ENCODE results near the gene AMIGO1.

The AMIGO1 gene

GRCh38 chr1:109502364-109502851, 7.1 kb downstream of the AMIGO1 start:
- no peak for DNase-seq (ENCODE audit: low spot score)

GRCh38 chr1:109501644-109502363, 7.7 kb downstream of the AMIGO1 start:
- DNase-seq (ENCODE audit: low spot score), result no peak

GRCh38 chr1:109500941-109501381, 8.6 kb downstream of the AMIGO1 start:
- no peak for DNase-seq (ENCODE audit: low spot score)

GRCh38 chr1:109499661-109500536, 9.6 kb downstream of the AMIGO1 start:
- peak; percentile 70 for DNase-seq (ENCODE audit: low spot score)

- DNase-seq (ENCODE audit: low spot score), result no peak
Measured at GRCh38 chr1:109499081-109499480, 10.4 kb downstream of the AMIGO1 start.

- peak; percentile 26 for DNase-seq (ENCODE audit: low spot score)
Measured at GRCh38 chr1:109498161-109498801, 11.2 kb downstream of the AMIGO1 start.

- DNase-seq (ENCODE audit: low spot score), result no peak
Measured at GRCh38 chr1:109497449-109498160, 11.9 kb downstream of the AMIGO1 start.

- no peak for DNase-seq (ENCODE audit: low spot score)
Measured at GRCh38 chr1:109495738-109496137, 13.8 kb downstream of the AMIGO1 start.

GRCh38 chr1:109493805-109494539, 15.6 kb downstream of the AMIGO1 start, which contains the start of gene CYB561D1:
CYB561D1 (plus strand) TSS chr1:109494094; CDS start chr1:109494140, 46 bp downstream.
- DNase-seq (ENCODE audit: low spot score), result peak; percentile 94

GRCh38 chr1:109493227-109493626, 16.3 kb downstream of the AMIGO1 start:
- no peak for DNase-seq (ENCODE audit: low spot score)

- no peak for DNase-seq (ENCODE audit: low spot score)
Measured at GRCh38 chr1:109492779-109493178, 16.7 kb downstream of the AMIGO1 start.

- DNase-seq (ENCODE audit: low spot score), result no peak
Measured at GRCh38 chr1:109491372-109491771, 18.2 kb downstream of the AMIGO1 start.

GRCh38 chr1:109490934-109491302, 18.6 kb downstream of the AMIGO1 start:
- no peak for DNase-seq (ENCODE audit: low spot score)

GRCh38 chr1:109490029-109490933, 19.2 kb downstream of the AMIGO1 start:
- peak; percentile 85 for DNase-seq (ENCODE audit: low spot score)

- DNase-seq (ENCODE audit: low spot score), result no peak
Measured at GRCh38 chr1:109488696-109489095, 20.8 kb downstream of the AMIGO1 start.

- no peak for DNase-seq (ENCODE audit: low spot score)
Measured at GRCh38 chr1:109488201-109488600, 21.3 kb downstream of the AMIGO1 start.

GRCh38 chr1:109487261-109487660, 22.3 kb downstream of the AMIGO1 start:
- no peak for DNase-seq (ENCODE audit: low spot score)

- DNase-seq (ENCODE audit: low spot score), result no peak
Measured at GRCh38 chr1:109485001-109485400, 24.5 kb downstream of the AMIGO1 start.

- peak; percentile 39 for DNase-seq (ENCODE audit: low spot score)
Measured at GRCh38 chr1:109484519-109484975, 25.0 kb downstream of the AMIGO1 start.
